ENCODE data around the gene MLKL.
A peak's percentile ranks its signal among the peaks of the same experiment; 100 is the strongest.
"Not testable (repeated sequence)": the region's sequence is repeated elsewhere in the genome, so short reads cannot be mapped to it uniquely, and the experiment has no call there.

Gene MLKL

GRCh38 chr16:74731853-74732477, 31.3 kb upstream of the MLKL start:
- DNase-seq = no peak

GRCh38 chr16:74729783-74730683, 29.4 kb upstream of the MLKL start:
- DNase-seq = peak in 1 of 2 experiments; percentile 25

GRCh38 chr16:74727903-74728302, 27.2 kb upstream of the MLKL start:
- DNase-seq = no peak

GRCh38 chr16:74726716-74727115, 26.1 kb upstream of the MLKL start:
- peak in 1 of 2 experiments; percentile 60 for DNase-seq

DNA sequence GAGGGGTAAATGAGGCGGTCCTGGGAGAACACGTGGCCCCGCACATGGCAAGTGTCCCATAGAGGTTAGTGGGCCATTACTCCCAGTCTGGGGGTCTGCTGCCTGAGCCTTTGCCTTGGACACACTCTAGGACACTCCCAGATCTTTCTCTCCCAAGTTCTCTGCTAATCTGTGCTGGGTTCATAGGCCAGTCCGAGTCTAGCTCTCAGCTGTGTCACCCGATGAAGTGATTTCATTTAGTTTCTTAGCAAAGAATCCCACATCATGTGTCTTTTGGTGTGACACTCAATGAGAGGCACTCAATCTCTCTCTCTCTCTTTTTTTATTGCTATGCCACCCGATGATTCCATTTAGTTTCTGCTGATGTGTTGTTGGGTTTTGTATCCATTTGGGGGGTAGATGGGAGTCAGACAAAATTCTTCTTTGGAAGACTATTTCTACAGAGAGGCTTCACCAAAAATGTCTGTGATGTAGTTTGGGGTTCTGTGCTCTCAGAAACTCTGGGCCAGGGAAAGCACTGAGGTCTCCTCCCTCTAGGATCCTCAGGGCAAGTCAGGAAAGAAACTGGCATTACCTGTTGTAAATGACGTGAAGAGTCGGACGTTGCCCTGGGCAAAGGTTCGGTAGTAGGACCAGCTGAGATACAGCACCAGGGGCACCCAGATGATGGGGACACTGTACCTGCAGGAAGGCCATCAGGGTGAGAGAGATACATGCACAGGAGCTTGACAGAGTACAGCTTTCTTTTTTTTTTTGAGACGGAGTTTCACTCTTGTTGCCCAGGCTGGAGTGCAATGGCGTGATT, 25.2 kb upstream of the MLKL start:
- no peak for DNase-seq

DNA sequence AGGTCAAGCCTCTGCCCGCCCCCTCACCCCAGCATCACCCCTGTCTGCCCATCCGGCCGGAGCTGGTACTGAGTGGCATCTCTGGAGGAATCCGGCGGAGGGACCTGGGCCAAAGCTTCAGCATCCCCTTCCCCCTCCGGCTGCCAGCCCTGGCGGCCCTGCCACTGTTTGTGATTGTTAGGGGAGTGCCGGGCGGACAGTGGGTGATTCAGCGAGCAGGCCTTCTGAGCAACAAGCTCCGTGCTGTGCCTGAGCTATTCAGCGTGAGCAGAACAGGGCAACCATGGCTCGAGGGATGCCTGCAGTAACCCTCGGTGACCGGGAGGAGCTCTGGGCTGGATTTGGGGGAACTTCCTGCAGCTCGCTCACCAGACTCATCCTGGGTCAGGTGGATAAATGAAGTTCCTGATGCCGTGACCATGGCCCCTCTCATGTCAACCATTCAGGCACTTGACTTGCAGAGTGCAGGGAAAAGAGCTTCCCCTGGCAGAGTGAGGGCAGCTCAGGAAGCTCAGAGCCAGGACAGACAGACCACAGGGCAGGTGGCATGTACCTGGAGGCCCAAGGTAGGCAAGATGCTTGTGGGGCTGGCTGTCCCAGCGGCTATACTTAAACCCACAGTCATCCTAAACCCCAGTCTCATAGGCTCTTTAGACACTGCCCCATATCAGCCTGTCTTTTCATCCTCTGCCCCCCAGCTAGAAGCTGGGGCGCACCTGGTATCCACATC, 24.3 kb upstream of the MLKL start:
- no peak for DNase-seq

DNA sequence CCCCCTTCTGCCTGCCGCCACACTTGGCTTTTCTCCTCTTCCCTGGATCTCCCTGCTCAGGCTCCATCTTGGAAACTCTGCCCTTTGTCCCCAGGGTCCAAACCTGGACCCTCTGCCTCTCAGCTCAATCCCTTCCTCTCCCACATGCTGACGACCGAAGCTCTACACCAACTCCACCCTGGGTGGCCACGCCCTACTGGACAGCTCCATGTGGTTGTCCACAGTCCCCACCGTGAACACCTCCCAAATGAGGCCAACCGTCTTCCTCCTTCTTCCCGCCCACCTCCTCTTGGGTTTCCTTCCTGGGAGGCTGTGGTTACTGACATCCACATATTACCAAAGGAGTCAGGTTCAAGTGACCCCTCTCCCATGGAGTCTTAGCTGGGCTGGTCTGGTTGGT, 22.6 kb upstream of the MLKL start:
- DNase-seq = no peak

- not testable (repeated sequence) for DNase-seq
Observed at GRCh38 chr16:74722156-74722555, 21.5 kb upstream of the MLKL start.

GRCh38 chr16:74721716-74722115, 21.1 kb upstream of the MLKL start:
- no peak for DNase-seq

- DNase-seq = no peak
Observed at GRCh38 chr16:74720579-74720978, 19.9 kb upstream of the MLKL start.

DNA sequence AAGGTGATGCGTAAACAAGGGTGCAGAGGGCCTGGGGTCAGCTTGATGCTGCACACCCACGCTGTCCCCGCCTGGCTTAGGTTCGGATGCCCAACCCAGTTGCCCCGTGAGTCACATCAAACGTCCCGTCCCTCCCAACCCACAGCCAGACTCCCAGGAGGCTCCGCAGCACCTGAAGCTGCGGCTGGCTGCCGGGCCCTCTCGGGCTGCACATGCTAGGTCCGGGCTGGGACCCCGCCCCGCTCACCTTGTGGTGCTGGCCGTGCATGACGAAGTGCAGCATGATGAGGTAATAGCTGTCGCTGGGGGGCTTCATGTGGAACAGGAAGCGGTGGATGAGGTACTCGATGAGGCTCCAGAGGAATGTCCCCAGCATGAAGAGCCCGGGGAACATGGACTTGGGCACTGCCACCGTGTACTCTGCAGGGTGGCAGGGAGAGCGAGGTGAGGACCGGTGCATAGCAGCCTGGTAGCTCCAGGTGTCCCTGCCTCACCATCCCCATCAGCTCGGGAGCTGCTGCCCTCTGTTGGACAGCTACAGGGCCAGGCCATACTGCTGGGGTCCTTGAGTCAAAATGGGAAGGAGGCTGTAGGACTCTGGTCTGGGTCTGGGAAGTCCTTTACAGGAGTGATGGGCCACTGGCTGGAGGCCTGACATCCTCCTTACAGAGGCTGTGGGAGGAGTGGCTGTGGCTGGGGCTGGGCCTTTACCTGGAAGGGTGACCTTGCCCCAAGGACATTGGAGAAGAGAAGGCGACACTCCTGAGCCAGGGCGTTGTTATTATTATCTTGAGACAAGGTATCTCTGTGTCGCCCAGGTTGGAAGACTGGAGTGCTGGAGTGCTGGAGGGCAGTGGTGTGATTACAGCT, 18.3 kb upstream of the MLKL start:
- DNase-seq = no peak

DNA sequence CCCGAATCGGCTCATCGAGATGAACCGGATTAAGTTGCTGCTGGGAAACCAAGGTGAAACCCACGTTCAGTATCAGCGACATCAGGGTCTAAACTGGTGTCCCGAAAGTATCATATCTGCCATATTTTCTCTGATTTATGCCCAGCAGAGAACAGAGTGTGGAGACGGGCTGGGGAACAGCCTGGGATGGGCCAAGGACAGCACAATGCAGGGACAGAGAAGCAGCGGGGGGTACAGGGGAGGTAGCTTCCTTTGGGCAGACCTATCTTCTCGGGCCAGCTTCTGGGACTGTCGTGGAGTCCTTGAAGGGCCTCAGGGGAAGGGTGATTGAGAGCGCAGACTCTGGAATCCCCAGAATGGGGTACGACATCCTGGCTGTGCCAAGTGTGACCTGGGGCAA, 17.5 kb upstream of the MLKL start:
- DNase-seq = no peak

- DNase-seq = no peak
Observed at GRCh38 chr16:74717367-74717766, 16.7 kb upstream of the MLKL start.

DNA sequence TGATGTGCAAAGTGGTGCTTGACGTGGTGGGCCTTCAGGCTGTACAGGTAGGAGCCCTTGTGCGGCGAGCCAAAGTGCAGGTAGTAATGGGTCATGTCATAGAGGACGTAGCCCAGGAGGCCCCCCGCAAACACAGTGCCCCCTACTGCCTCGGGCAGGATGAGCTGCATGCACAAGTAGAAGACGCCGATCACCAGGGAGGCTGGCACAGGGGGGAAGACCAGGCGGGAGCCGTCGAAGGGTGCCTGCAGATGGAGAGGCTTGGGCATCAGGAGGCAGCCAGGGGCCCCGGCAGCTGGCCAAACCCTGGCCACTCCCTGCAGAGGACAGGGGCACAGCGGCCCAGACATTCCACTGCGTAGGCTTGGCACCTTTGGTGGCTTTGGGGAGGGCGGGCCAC, 15.7 kb upstream of the MLKL start:
- no peak for DNase-seq

GRCh38 chr16:74713876-74714275, 13.2 kb upstream of the MLKL start:
- no peak for DNase-seq

DNA sequence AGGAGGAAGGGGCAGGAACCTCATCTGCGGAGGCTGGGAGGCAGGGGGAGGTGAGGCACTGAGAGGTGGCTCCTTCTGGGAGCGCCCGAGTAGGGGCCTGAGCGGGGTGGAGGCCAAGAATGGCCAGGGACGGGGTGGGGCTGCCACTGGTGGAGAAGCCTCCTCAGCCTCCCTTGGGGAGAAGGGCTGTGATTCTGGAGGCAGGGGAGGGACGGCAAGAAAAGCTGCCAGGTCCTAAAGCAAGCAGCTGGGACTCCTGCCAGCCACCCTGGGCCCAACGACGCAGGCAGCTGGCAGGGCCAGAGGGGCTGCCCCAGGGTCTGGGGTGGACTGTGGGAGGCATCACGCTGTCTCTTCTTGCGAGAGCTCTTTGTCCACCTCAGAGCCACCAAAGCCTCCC, 12.7 kb upstream of the MLKL start:
- no peak for DNase-seq

- no peak for DNase-seq
Observed at GRCh38 chr16:74711938-74712337, 11.3 kb upstream of the MLKL start.

GRCh38 chr16:74710401-74710800, 9.7 kb upstream of the MLKL start:
- DNase-seq = no peak

DNA sequence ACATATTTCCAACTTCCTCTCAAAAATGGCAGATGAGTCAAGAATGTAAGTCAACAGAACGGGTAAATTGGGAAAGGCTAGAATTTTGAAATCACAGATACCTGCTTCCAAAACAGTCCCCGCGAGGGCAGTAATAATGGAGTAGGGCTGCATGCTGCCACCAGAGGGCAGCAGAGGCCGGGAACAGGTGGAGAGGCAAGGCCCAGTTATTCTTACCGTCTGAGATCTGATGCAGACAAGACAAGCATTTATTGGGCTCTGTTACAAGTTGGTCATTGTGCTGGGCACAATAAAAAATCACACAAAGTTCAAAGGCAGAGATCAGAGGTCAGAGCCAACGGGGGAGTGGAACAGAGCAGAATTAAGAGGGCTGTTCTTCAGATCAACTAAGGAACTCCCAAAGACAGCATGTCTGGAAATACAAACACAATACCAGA, 8.8 kb upstream of the MLKL start:
- DNase-seq = peak; percentile 21 to 63

DNA sequence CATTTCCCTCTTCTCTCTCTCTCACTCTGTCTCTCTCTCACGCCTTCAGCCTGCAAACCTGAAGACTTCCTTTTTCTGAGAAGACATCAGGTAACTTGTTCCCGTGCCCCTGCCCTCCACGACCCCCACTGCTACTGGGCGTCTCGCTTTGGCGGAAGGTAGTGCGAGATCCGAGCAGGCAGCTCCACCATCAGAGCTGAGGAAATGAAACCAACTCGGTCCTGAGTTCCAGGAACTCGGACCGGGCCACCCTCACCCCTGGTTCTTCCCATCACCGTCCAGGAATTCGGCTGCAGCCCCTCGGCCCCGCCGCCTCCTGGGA, 585 bp downstream of the MLKL start:
- DNase-seq = peak in 1 of 2 experiments; percentile 30

DNA sequence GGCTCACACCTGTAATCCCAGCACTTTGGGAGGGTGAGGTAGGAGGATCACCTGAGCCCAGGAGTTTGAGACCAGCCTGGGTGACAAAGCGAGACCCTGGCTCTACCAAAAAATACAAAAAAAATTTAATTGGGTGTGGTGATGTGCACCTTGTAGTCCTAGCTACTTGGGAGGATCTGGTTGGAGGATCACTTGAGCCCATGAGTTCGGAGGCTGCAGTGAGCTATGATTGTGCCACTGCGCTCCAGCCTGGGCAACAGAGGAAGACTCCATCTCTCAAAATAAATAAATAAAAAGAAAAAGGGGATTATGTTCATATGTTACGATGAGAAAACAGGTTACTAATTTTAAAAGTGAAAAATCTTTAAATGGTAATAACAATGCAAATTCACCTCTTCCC, 996 bp downstream of the MLKL start:
- no peak for DNase-seq

DNA sequence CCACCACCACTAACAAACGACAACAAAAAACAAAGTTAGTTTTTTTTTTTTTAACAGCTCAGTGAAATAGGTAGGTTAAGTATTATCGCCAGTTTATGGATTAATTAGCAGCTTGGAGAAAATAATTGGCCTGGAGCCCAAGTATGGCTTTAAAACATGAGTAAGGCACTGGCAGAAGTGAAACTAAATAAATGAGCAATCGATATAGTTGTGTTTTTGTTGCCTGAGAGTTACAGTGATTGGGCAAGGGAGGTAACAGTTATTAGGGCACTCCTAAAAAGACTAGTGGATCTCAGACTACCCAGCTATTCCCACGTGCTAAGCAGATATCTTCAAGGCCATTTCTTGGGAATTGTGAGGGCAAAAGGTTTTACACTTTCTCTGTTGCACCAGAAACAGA, 2.4 kb downstream of the MLKL start:
- DNase-seq = no peak
